ENCODE data around the gene FAM83B.

- TF ChIP-seq, protein P1, sequence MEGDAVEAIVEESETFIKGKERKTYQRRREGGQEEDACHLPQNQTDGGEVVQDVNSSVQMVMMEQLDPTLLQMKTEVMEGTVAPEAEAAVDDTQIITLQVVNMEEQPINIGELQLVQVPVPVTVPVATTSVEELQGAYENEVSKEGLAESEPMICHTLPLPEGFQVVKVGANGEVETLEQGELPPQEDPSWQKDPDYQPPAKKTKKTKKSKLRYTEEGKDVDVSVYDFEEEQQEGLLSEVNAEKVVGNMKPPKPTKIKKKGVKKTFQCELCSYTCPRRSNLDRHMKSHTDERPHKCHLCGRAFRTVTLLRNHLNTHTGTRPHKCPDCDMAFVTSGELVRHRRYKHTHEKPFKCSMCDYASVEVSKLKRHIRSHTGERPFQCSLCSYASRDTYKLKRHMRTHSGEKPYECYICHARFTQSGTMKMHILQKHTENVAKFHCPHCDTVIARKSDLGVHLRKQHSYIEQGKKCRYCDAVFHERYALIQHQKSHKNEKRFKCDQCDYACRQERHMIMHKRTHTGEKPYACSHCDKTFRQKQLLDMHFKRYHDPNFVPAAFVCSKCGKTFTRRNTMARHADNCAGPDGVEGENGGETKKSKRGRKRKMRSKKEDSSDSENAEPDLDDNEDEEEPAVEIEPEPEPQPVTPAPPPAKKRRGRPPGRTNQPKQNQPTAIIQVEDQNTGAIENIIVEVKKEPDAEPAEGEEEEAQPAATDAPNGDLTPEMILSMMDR (conservative IDR thresholded peaks at IDR 0.05) = no peak
- no peak for TF ChIP-seq EZH2 (IDR thresholded peaks at IDR 0.05; ENCODE audit: low read depth)
Observed at GRCh38 chr6:54860739-54861138, 14.2 kb downstream of the FAM83B start.
